Activated CD8-positive, alpha-beta T cell treated with anti-CD3 and anti-CD28 coated beads for 36 hours (primary cell): ENCODE measurements around the gene TLR8. TPM values are rescaled to one million over a fixed set of nuclear protein-coding genes. Genes with fewer than 3 reads are reported as not detected.

Source experiments
- ATAC-seq: fragments of 200-7000 bp; cut with Tn5 transposase; one replicate; pipeline ENCODE4 v1.10.0; 2021; ENCODE audit warnings: mild to moderate bottlenecking, moderate library complexity
- CTCF ChIA-PET: fragments of 350-600 bp; sonication (Branson Sonifier 250); formaldehyde crosslinking; loops from one replicate; lab custom pipeline; 2021; ENCODE audit warnings: antibody characterized with exemption; lab: Charles Lee
- POLR2A ChIA-PET: fragments of 350-600 bp; sonication (Branson Sonifier 250); formaldehyde crosslinking; loops from one replicate; lab custom pipeline; 2021; ENCODE audit warnings: antibody characterized with exemption; lab: Charles Lee
- DNase-seq: peaks from one replicate; pipeline ENCODE4 v3.0.0-alpha.2; 2020
- H3K27ac Mint-ChIP-seq: one replicate; pipeline ENCODE4 v1.8.0; 2021; ENCODE audit warnings: mild to moderate bottlenecking, mixed read lengths
- H3K27me3 Mint-ChIP-seq: one replicate; pipeline ENCODE4 v1.8.0; 2021; ENCODE audit warnings: mixed read lengths
- H3K36me3 Mint-ChIP-seq: one replicate; pipeline ENCODE4 v1.8.0; 2021; ENCODE audit warnings: low read depth, mixed read lengths
- H3K4me1 Mint-ChIP-seq: one replicate; pipeline ENCODE4 v1.8.0; 2021; ENCODE audit warnings: low read depth, mixed read lengths
- H3K4me3 Mint-ChIP-seq: one replicate; pipeline ENCODE4 v1.8.0; 2021; ENCODE audit warnings: mild to moderate bottlenecking, moderate library complexity, mixed read lengths
- H3K9me3 Mint-ChIP-seq: one replicate; pipeline ENCODE4 v1.8.0; 2021; ENCODE audit warnings: mixed read lengths
- CTCF ChIP-seq: fragments of 200-600 bp; IDR thresholded peaks from one replicate; pipeline ENCODE4 v1.8.0; 2022; ENCODE audit warnings: antibody characterized with exemption, mild to moderate bottlenecking
- intact Hi-C: fragments of 100-400 bp; cut with micrococcal nuclease; formaldehyde crosslinking; loops from one replicate; pipeline ENCODE4 v1.10.0; 2022
- total RNA-seq, 2 experiments: library from RNA; stranded (reverse); gene quantifications; one replicate each; pipeline ENCODE4 v1.2.3, GENCODE V29; 2021

TLR8 gene
- total RNA-seq, 2 experiments from 2014 or later, result not detected

DNA sequence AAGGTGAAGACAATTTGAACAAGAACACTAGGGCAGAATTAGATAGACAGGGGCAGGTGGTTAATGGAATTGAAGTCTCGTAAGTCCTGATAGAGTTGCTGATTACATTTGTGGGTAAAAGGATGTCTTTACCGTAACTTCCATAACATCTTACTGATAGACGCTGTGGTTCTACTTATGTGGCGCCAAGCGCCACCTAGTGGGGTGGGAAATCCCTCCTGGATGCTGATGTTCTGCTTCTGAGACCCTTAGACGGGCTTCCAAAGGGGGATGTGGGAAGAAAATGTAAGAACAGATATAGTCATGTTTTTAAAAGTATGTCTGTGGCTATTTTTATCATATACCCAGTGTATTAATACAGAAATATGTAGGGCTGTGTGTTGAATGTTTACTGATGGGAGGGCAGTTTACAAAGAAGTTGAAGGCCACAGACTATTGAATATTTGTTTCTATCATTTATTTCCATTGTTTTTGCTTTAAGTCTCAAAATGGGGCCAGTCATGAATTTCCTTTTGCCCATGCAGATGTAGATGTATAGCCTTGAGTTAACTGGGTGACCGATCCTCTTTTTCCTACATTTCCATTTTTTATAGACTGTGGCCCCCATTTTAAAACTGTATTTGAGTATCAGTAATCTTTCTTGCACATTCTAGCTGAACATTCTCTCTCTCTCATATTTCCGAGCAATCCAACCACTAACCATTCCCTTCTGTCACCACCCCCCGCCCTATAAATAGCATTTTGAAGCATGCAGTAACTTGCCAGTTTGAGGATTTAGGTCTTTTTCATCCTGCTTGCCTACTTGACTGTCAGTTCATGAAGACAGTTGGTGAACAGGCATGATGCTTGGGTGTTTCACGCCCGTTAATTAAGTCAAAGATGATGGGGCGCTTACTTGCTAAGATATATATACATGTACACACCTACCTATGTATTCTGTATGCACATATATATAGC lies 12.1 kb upstream of the TLR8 start:
- peaks cover 40% of the 10 kb centered on the region for H3K4me1 Mint-ChIP-seq
- intact Hi-C loops, result loop anchor here (10.0 kb wide), 1 partner anchor 190 kb away; no protein-coding TSS in a partner anchor
- no peaks in the 10 kb centered on the region for H3K27me3 Mint-ChIP-seq
- POLR2A ChIA-PET, result no interaction called here
- TF ChIP-seq CTCF, result peak; percentile 72
- H3K36me3 Mint-ChIP-seq, result no peaks in the 10 kb centered on the region
- no peak overlapping the region for H3K4me3 Mint-ChIP-seq
- peak; percentile 67 for DNase-seq
- no peak overlapping the region for H3K27ac Mint-ChIP-seq
- ATAC-seq, result peak; percentile 52
- CTCF ChIA-PET, result interaction anchor here (0.8 to 2.8 kb wide), 3 partner anchors 80 to 102 kb away, joined by 3 to 25 read pairs (median 5); no protein-coding TSS in a partner anchor
- H3K9me3 Mint-ChIP-seq, result no peaks in the 10 kb centered on the region

DNA sequence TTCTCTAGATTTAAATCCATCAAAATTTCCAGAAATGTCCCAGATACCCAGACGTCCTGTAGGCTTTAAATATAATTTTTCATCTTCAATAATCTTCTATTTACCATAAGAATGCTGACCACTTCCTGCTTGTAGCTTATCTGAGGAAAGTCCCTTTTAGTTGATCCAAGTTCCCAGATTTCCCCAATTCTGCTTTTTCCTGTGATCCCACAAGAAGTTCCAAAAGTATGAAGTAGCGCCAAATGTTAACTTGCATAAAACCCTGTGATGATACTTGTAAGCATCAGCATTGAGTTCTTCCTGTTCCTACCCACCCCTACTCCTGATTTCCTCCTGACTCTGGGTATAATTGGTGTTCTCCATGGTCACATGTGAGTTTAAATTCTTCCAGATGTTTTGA lies 10.6 kb upstream of the TLR8 start:
- ChIA-PET POLR2A (no interaction called here), CTCF (no interaction called here)
- H3K27me3 Mint-ChIP-seq, result no peaks in the 10 kb centered on the region
- intact Hi-C loops, result loop anchor here (10.0 kb wide), 1 partner anchor 191 kb away; no protein-coding TSS in a partner anchor
- TF ChIP-seq CTCF, result no peak
- H3K9me3 Mint-ChIP-seq, result no peaks in the 10 kb centered on the region
- H3K27ac Mint-ChIP-seq, result no peak overlapping the region
- no peaks in the 10 kb centered on the region for H3K36me3 Mint-ChIP-seq
- DNase-seq (no peak), ATAC-seq (no peak)
- H3K4me3 Mint-ChIP-seq, result no peak overlapping the region
- peaks cover 25% of the 10 kb centered on the region for H3K4me1 Mint-ChIP-seq

GRCh38 chrX:12896935-12897334 lies 9.5 kb upstream of the TLR8 start:
- no peaks in the 10 kb centered on the region for H3K9me3 Mint-ChIP-seq
- no peaks in the 10 kb centered on the region for H3K36me3 Mint-ChIP-seq
- no peak for DNase-seq
- CTCF ChIA-PET, result interaction anchor here (1.1 to 1.3 kb wide), 4 partner anchors 50 to 591 kb away, joined by 3 to 4 read pairs (median 4); no protein-coding TSS in a partner anchor
- intact Hi-C loops, result loop anchor here (10.0 kb wide), 1 partner anchor 192 kb away; no protein-coding TSS in a partner anchor
- H3K4me1 Mint-ChIP-seq, result peaks cover 20% of the 10 kb centered on the region
- POLR2A ChIA-PET, result no interaction called here
- H3K4me3 Mint-ChIP-seq, result no peak overlapping the region
- no peak for TF ChIP-seq CTCF
- no peak for ATAC-seq
- H3K27ac Mint-ChIP-seq, result no peak overlapping the region
- H3K27me3 Mint-ChIP-seq, result no peaks in the 10 kb centered on the region

DNA sequence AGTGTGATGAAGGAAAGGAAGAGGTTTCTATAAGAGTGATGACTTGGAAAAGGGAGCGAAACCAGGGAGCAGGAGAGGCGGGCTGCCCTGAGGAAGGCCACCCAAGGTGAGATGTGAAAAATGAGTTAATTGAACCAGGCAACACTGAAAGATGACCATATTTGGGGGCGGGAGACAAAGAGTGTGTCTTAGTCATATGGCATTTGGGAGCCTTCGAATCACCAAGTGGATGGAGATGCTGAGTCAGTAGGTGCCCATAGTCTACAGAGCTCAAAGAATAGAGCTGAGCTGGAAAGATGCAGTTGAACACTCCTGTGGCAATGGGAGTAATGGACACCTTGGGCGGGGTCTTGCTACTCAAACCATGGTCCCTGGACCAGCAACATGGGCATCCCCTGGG lies 8.3 kb upstream of the TLR8 start:
- no peak for TF ChIP-seq CTCF
- DNase-seq (peak; percentile 40), ATAC-seq (peak; percentile 82)
- intact Hi-C loops, result loop anchor here (10.0 kb wide), 1 partner anchor 193 kb away; no protein-coding TSS in a partner anchor
- Mint-ChIP-seq H3K27ac (no peak overlapping the region), H3K4me1 (peaks cover 14% of the 10 kb centered on the region), H3K36me3 (no peaks in the 10 kb centered on the region), H3K9me3 (no peaks in the 10 kb centered on the region), H3K4me3 (no peak overlapping the region), H3K27me3 (no peaks in the 10 kb centered on the region)
- CTCF ChIA-PET, result interaction anchor here (1.3 to 3.6 kb wide), 2 partner anchors 83 to 196 kb away, joined by 3 to 21 read pairs; no protein-coding TSS in a partner anchor
- POLR2A ChIA-PET, result interaction anchor here (0.6 kb wide), 1 partner anchor 32 kb away, joined by 3 read pairs; no protein-coding TSS in a partner anchor
